Measurements from ENCODE around the gene SNAP47. TPM values are rescaled to one million over a fixed set of nuclear protein-coding genes. Genes with fewer than 3 reads are reported as not detected.

The SNAP47 gene
- total and polyA plus RNA-seq, 2 experiments from 2014 or later, result 29.3 to 40.1 TPM

DNA sequence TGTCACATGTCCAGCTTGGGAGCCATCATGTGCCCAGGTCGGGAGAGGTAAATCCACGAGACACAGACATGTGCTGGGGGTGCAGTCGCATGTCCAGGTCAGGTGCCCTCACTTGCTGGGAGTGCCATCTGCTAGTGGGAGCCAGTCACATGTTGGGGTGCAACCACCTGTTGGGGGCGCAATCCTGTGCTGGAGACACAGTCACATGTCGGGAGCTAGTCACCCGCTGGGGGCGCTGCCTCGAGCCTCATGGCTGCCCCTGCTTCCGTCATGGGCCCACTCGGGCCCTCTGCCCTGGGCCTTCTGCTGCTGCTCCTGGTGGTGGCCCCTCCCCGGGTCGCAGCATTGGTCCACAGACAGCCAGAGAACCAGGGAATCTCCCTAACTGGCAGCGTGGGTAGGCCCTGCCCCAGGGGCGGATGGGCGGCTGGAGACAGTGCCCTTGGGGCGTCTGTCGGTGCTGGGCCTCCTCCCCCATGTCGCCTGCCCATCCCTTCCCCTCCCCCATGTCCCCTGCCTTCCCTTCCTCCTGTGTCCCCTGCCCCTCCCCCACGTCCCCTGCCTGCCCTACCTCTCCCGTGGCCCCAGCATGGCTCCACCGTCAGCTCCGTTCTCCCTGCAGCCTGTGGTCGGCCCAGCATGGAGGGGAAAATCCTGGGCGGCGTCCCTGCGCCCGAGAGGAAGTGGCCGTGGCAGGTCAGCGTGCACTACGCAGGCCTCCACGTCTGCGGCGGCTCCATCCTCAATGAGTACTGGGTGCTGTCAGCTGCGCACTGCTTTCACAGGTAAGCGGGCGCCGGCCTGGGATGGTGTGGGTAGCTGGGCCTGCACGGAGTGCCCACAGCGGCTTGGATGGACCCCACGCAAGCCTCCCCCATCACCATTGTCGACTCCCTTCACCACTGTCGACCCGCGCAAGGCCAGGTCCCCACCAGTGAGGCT, 80.5 kb downstream of the SNAP47 start, which contains the start of gene PRSS38:
Gene PRSS38, plus strand, starts transcription at position 208 of the 942 bp plus-strand sequence. Its CDS starts 42 bp downstream, at position 250.
- Histone ChIP-seq H2AFZ (no peak within 1 kb of the TSS), H3K36me3 (ENCODE audit: low read depth) (no peaks in the 10 kb centered on the region), H3K9ac (no peak within 1 kb of the TSS), H3K4me1 (ENCODE audit: insufficient read depth) (no peaks in the 10 kb centered on the region), H3K79me2 (ENCODE audit: insufficient read depth) (no peaks in the 10 kb centered on the region), H3K9me2 (ENCODE audit: insufficient read depth) (no peaks in the 10 kb centered on the region), H3F3A (ENCODE audit: insufficient read depth) (no peaks in the 10 kb centered on the region), H3K27me3 (replicated peaks; ENCODE audit: insufficient read depth) (no peaks in the 10 kb centered on the region), H4K20me1 (ENCODE audit: insufficient read depth) (no peaks in the 10 kb centered on the region), H3K4me2 (ENCODE audit: unreplicated experiment) (no peak within 1 kb of the TSS), H3K4me3 (no peak within 1 kb of the TSS), H3K27ac (no peak within 1 kb of the TSS), H3K9me3 (ENCODE audit: low read depth) (no peaks in the 10 kb centered on the region)
- DNase-seq, result no peak
- TF ChIP-seq EZH2 (IDR thresholded peaks at IDR 0.05; ENCODE audit: insufficient read depth, poor library complexity, severe bottlenecking) (no peak), EZH2phosphoT487 (IDR thresholded peaks at IDR 0.05; ENCODE audit: insufficient read depth, low read depth) (no peak)
- in situ Hi-C loops (cut with MboI), result no loop called here
- 73 to 74% methylated on average over 38 to 39 of the region's 44 CpGs for WGBS, 2 experiments (ENCODE audit: low coverage in 1 of 2, low lambda C conversion rate in 2 of 2, missing lambda C conversion rate in 2 of 2)

DNA sequence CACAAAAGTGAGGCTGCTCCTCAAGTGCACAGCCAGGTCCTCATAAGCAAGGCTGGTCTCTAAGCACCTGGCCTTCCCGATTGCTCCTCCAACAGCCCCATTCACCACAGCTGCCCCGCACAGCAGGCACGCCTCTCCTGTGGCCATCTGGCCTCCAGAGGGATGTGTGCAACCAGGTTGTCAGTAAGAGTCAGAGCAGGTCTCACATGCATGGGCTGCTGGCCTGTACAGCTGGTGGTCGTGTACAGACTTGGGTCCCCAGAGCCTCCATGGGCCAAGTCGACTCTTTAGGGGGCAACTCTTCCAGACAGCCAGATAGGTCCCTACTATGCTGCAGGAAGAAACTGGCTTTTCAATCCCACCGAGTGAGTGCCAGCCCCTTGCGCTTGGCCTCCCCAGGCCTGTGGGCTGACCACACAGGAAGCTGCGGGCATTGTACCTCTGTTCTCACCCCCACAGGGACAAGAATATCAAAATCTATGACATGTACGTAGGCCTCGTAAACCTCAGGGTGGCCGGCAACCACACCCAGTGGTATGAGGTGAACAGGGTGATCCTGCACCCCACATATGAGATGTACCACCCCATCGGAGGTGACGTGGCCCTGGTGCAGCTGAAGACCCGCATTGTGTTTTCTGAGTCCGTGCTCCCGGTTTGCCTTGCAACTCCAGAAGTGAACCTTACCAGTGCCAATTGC, 81.7 kb downstream of the SNAP47 start:
- in situ Hi-C loops (cut with MboI), result no loop called here
- WGBS, 2 experiments (ENCODE audit: low coverage in 1 of 2, low lambda C conversion rate in 2 of 2, missing lambda C conversion rate in 2 of 2), result 67 to 69% methylated on average over 16 of the region's 16 CpGs
- H3F3A ChIP-seq (ENCODE audit: insufficient read depth), result no peaks in the 10 kb centered on the region
- no peak for TF ChIP-seq EZH2phosphoT487 (IDR thresholded peaks at IDR 0.05; ENCODE audit: insufficient read depth, low read depth)
- TF ChIP-seq EZH2 (IDR thresholded peaks at IDR 0.05; ENCODE audit: insufficient read depth, poor library complexity, severe bottlenecking), result no peak
- H3K27me3 ChIP-seq (replicated peaks; ENCODE audit: insufficient read depth), result no peaks in the 10 kb centered on the region
- DNase-seq, result no peak
- H3K27ac ChIP-seq, result no peak overlapping the region
- no peaks in the 10 kb centered on the region for H3K36me3 ChIP-seq (ENCODE audit: low read depth)
- no peak overlapping the region for H3K4me3 ChIP-seq
- no peak overlapping the region for H3K9ac ChIP-seq
- H3K9me3 ChIP-seq (ENCODE audit: low read depth), result no peaks in the 10 kb centered on the region
- no peaks in the 10 kb centered on the region for H4K20me1 ChIP-seq (ENCODE audit: insufficient read depth)
- H3K4me1 ChIP-seq (ENCODE audit: insufficient read depth), result no peaks in the 10 kb centered on the region
- H3K4me2 ChIP-seq (ENCODE audit: unreplicated experiment), result no peak overlapping the region
- H3K79me2 ChIP-seq (ENCODE audit: insufficient read depth), result no peaks in the 10 kb centered on the region
- H3K9me2 ChIP-seq (ENCODE audit: insufficient read depth), result no peaks in the 10 kb centered on the region
- H2AFZ ChIP-seq, result no peak overlapping the region

DNA sequence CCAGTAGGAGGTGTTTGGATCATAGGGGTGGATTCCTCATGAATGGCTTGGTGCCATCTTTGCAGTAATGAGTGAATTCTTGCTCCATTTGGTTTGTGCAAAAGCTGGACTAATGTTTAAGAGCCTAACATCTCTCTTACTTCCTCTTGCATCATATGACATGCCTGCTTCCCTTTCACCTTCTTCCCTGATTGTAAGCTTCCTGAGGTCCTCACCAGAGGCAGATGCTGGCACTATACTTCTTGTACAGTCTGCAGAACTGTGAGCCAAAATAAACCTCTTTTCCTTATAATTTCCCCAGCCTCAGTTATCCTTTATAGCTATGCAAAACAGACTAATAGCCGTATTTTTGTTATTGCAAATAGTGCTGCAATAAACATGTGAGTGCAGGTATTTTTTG, 88.3 kb downstream of the SNAP47 start:
- H3K9me2 ChIP-seq (ENCODE audit: insufficient read depth), result no peaks in the 10 kb centered on the region
- H3K79me2 ChIP-seq (ENCODE audit: insufficient read depth), result no peaks in the 10 kb centered on the region
- no peak overlapping the region for H3K9ac ChIP-seq
- DNase-seq, result no peak
- H3K4me2 ChIP-seq (ENCODE audit: unreplicated experiment), result no peak overlapping the region
- H3K27me3 ChIP-seq (replicated peaks; ENCODE audit: insufficient read depth), result peaks cover 16% of the 10 kb centered on the region; the same call in 1 of the 2 replicates
- no peak for TF ChIP-seq EZH2phosphoT487 (IDR thresholded peaks at IDR 0.05; ENCODE audit: insufficient read depth, low read depth)
- no peak for TF ChIP-seq EZH2 (IDR thresholded peaks at IDR 0.05; ENCODE audit: insufficient read depth, poor library complexity, severe bottlenecking)
- H3K9me3 ChIP-seq (ENCODE audit: low read depth), result no peaks in the 10 kb centered on the region
- H3K27ac ChIP-seq, result no peak overlapping the region
- H3K36me3 ChIP-seq (ENCODE audit: low read depth), result no peaks in the 10 kb centered on the region
- no peaks in the 10 kb centered on the region for H4K20me1 ChIP-seq (ENCODE audit: insufficient read depth)
- no peak overlapping the region for H3K4me3 ChIP-seq
- H2AFZ ChIP-seq, result no peak overlapping the region
- no peaks in the 10 kb centered on the region for H3F3A ChIP-seq (ENCODE audit: insufficient read depth)
- in situ Hi-C loops (cut with MboI), result no loop called here
- no peaks in the 10 kb centered on the region for H3K4me1 ChIP-seq (ENCODE audit: insufficient read depth)
- 24 to 29% methylated on average over 1 of the region's 1 CpG for WGBS, 2 experiments (ENCODE audit: low coverage in 1 of 2, low lambda C conversion rate in 2 of 2, missing lambda C conversion rate in 2 of 2)

DNA sequence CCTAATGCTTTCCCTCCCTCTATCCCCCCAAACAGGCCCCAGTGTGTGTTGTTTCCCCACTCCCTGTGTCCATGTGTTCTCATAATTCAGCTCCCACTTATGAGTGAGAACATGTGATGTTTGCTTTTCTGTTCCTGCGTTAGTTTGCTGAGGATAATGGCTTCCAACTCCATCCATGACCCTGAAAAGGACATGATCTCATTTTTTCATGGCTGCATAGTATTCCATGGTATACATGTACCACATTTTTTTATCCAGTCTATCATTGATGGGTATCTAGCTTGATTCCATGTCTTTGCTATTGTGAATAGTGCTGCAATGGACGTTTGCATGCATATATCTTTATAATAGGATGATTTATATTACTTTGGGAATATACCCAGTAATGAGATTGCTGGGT, 89.0 kb downstream of the SNAP47 start:
- H3K79me2 ChIP-seq (ENCODE audit: insufficient read depth), result no peaks in the 10 kb centered on the region
- TF ChIP-seq EZH2phosphoT487 (IDR thresholded peaks at IDR 0.05; ENCODE audit: insufficient read depth, low read depth), result no peak
- no peak for TF ChIP-seq EZH2 (IDR thresholded peaks at IDR 0.05; ENCODE audit: insufficient read depth, poor library complexity, severe bottlenecking)
- no peaks in the 10 kb centered on the region for H3K4me1 ChIP-seq (ENCODE audit: insufficient read depth)
- H4K20me1 ChIP-seq (ENCODE audit: insufficient read depth), result no peaks in the 10 kb centered on the region
- H3F3A ChIP-seq (ENCODE audit: insufficient read depth), result no peaks in the 10 kb centered on the region
- H2AFZ ChIP-seq, result no peak overlapping the region
- H3K9me2 ChIP-seq (ENCODE audit: insufficient read depth), result no peaks in the 10 kb centered on the region
- no peaks in the 10 kb centered on the region for H3K36me3 ChIP-seq (ENCODE audit: low read depth)
- H3K4me2 ChIP-seq (ENCODE audit: unreplicated experiment), result no peak overlapping the region
- H3K27ac ChIP-seq, result no peak overlapping the region
- in situ Hi-C loops (cut with MboI), result no loop called here
- H3K27me3 ChIP-seq (replicated peaks; ENCODE audit: insufficient read depth), result peaks cover 19% of the 10 kb centered on the region; the same call in 1 of the 2 replicates
- no peak for DNase-seq
- no peak overlapping the region for H3K9ac ChIP-seq
- WGBS, 2 experiments (ENCODE audit: low coverage in 1 of 2, low lambda C conversion rate in 2 of 2, missing lambda C conversion rate in 2 of 2), result 0 to 8% methylated on average over 2 of the region's 2 CpGs
- H3K4me3 ChIP-seq, result no peak overlapping the region
- no peaks in the 10 kb centered on the region for H3K9me3 ChIP-seq (ENCODE audit: low read depth)

All from GM23248 (cell line).